SKM-1 treated with dmso at 0.1 percent for 144 hours (cell line): Measurements from ENCODE around the gene PNLIPRP1.

Experiments
- DNase-seq: peaks from one replicate; lab custom pipeline; 2025; ENCODE audit not compliant: unreplicated experiment; lab: John Stamatoyannopoulos, UW

PNLIPRP1 gene

GRCh38 chr10:116598329-116598728, 7.6 kb downstream of the PNLIPRP1 start:
- no peak for DNase-seq

- DNase-seq: no peak
These were observed 9.2 kb downstream of the PNLIPRP1 start for GRCh38 chr10:116599991-116600390.

- DNase-seq: no peak
These were observed 12.1 kb downstream of the PNLIPRP1 start for GRCh38 chr10:116602648-116603400.

GRCh38 chr10:116606061-116606483, 15.3 kb downstream of the PNLIPRP1 start:
- no peak for DNase-seq

GRCh38 chr10:116607336-116607735, 16.6 kb downstream of the PNLIPRP1 start:
- DNase-seq: no peak

GRCh38 chr10:116608686-116609594, 18.2 kb downstream of the PNLIPRP1 start:
- DNase-seq: no peak

- no peak for DNase-seq
These were observed 19.8 kb downstream of the PNLIPRP1 start for GRCh38 chr10:116610443-116611152.

GRCh38 chr10:116611153-116611545, 20.4 kb downstream of the PNLIPRP1 start:
- no peak for DNase-seq

- no peak for DNase-seq
These were observed 21.5 kb downstream of the PNLIPRP1 start for GRCh38 chr10:116612107-116612769.

- no peak for DNase-seq
These were observed 22.7 kb downstream of the PNLIPRP1 start for GRCh38 chr10:116613471-116613870.

- no peak for DNase-seq
These were observed 24.0 kb downstream of the PNLIPRP1 start for GRCh38 chr10:116614796-116615195.

GRCh38 chr10:116615199-116615776, 24.5 kb downstream of the PNLIPRP1 start:
- DNase-seq: no peak

GRCh38 chr10:116620423-116621400, 30.0 kb downstream of the PNLIPRP1 start, which contains the start of gene PNLIPRP2:
PNLIPRP2 (plus strand) TSS chr10:116620953.
- no peak for DNase-seq

GRCh38 chr10:116621476-116621875, 30.7 kb downstream of the PNLIPRP1 start:
- DNase-seq: no peak

- DNase-seq: no peak
These were observed 31.3 kb downstream of the PNLIPRP1 start for GRCh38 chr10:116621934-116622655.

- no peak for DNase-seq
These were observed 35.1 kb downstream of the PNLIPRP1 start for GRCh38 chr10:116625845-116626244.

- DNase-seq: no peak
These were observed 36.1 kb downstream of the PNLIPRP1 start for GRCh38 chr10:116626815-116627214.

- DNase-seq: no peak
These were observed 36.7 kb downstream of the PNLIPRP1 start for GRCh38 chr10:116627386-116627933.
